HepG2 (cell line): Measurements from ENCODE around the gene COBLL1. TPM values are rescaled to one million over a fixed set of nuclear protein-coding genes. Genes with fewer than 3 reads are reported as not detected.

Experiments used
- CEBPB ChIP-seq: IDR thresholded peaks from 2 replicates; pipeline ENCODE4 v1.6.1; 2011; ENCODE audit warnings: low read depth, low read length, improper control_type of control experiment, borderline replicate concordance
- CEBPG ChIP-seq: IDR thresholded peaks from 2 replicates; pipeline ENCODE4 v1.6.1; 2016
- CREM ChIP-seq, 2 experiments: sonication (generic) in 1 of 2; formaldehyde crosslinking in 1 of 2; IDR thresholded peaks; 2 replicates each; pipeline versions ENCODE4 v1.4.0 to v1.6.1; 2016 to 2020; ENCODE audit warnings: antibody characterized with exemption in 1 of 2, mild to moderate bottlenecking in 1 of 2, missing genetic modification reagents in 1 of 2
- ELF3 ChIP-seq: IDR thresholded peaks from 2 replicates; pipeline ENCODE4 v1.6.1; 2016; ENCODE audit warnings: missing genetic modification reagents, missing compliant biosample characterization
- FOSL2 ChIP-seq: sonication (generic); formaldehyde crosslinking; IDR thresholded peaks from 2 replicates; pipeline ENCODE4 v1.4.0; 2020; ENCODE audit warnings: missing genetic modification reagents
- FOXA1 ChIP-seq, 2 experiments: fragments of 450-650 bp in 1 of 2; sonication (generic) in 1 of 2; formaldehyde crosslinking in 1 of 2; IDR thresholded peaks; 2 replicates each; pipeline versions ENCODE4 v1.4.0 to v1.6.1; 2016 to 2020; ENCODE audit warnings: missing genetic modification reagents in 1 of 2
- FOXA3 ChIP-seq: IDR thresholded peaks from 2 replicates; pipeline ENCODE4 v1.6.1; 2016; ENCODE audit warnings: missing genetic modification reagents, missing compliant biosample characterization
- HNF4A ChIP-seq: sonication (generic); formaldehyde crosslinking; IDR thresholded peaks from 2 replicates; pipeline ENCODE4 v1.4.0; 2020; ENCODE audit warnings: missing genetic modification reagents
- HNRNPLL ChIP-seq: fragments of 200-400 bp; formaldehyde crosslinking; IDR thresholded peaks from 2 replicates; pipeline ENCODE4 v1.6.1; 2017; ENCODE audit warnings: mild to moderate bottlenecking, low read depth, low read length; ENCODE audit not compliant: poor library complexity, severe bottlenecking
- MED1 ChIP-seq: sonication (generic); formaldehyde crosslinking; IDR thresholded peaks from 2 replicates; pipeline ENCODE4 v1.4.0; 2020; ENCODE audit warnings: missing genetic modification reagents
- NFRKB ChIP-seq: fragments of 450-650 bp; IDR thresholded peaks from 2 replicates; pipeline ENCODE4 v1.6.1; 2017
- POGZ ChIP-seq: sonication (generic); formaldehyde crosslinking; IDR thresholded peaks from 2 replicates; pipeline ENCODE4 v1.4.0; 2020; ENCODE audit warnings: mild to moderate bottlenecking, missing genetic modification reagents
- SIN3A ChIP-seq: IDR thresholded peaks from 2 replicates; pipeline ENCODE4 v1.6.1; 2011; ENCODE audit warnings: low read depth, mild to moderate bottlenecking, control low read depth, low read length, borderline replicate concordance
- SOX13 ChIP-seq, 3 experiments: fragments of 450-650 bp in 1 of 3; sonication (generic) in 1 of 3; formaldehyde crosslinking in 1 of 3; IDR thresholded peaks in 2 of 3; conservative IDR thresholded peaks in 1 of 3; 2 replicates each; pipeline versions ENCODE4 v1.5.0 to v1.6.1; 2016 to 2020; ENCODE audit warnings: antibody characterized with exemption in 1 of 3, mild to moderate bottlenecking in 1 of 3, missing compliant biosample characterization in 1 of 3, missing genetic modification reagents in 1 of 3, moderate library complexity in 1 of 3
- TCF7 ChIP-seq: sonication (generic); IDR thresholded peaks from 2 replicates; pipeline ENCODE4 v1.6.1; 2016; ENCODE audit warnings: antibody characterized with exemption, low read depth
- ZNF292 ChIP-seq: sonication (generic); formaldehyde crosslinking; IDR thresholded peaks from 2 replicates; pipeline ENCODE4 v1.8.1; 2022; ENCODE audit warnings: mild to moderate bottlenecking, low read depth, missing genetic modification reagents, borderline replicate concordance
- ZNF614 ChIP-seq: IDR thresholded peaks from 2 replicates; pipeline ENCODE4 v1.6.1; 2018; ENCODE audit warnings: missing biosample characterization, missing genetic modification reagents, inconsistent platforms, borderline replicate concordance
- ZNF644 ChIP-seq: IDR thresholded peaks from 2 replicates; pipeline ENCODE4 v1.6.1; 2016; ENCODE audit warnings: low read depth
- ZSCAN25 ChIP-seq: sonication (generic); formaldehyde crosslinking; IDR thresholded peaks from 2 replicates; pipeline ENCODE4 v1.8.0; 2022; ENCODE audit warnings: mild to moderate bottlenecking, missing genetic modification reagents
- polyA plus RNA-seq, 8 experiments: library from polyadenylated mRNA; depleted of rRNA in 3 of 8; stranded (reverse) in 7 of 8; unstranded in 1 of 8; fragments of >200 nt; fragmentation: Illumina TruSeq in 4 of 8; extraction: Trizol in 4 of 8; gene quantifications; 2 replicates each; pipeline versions ENCODE4 v1.2.1 to v1.2.3, GENCODE V29; 2011 to 2016; ENCODE audit warnings: low read depth in 4 of 8, missing spikeins in 1 of 8, mixed read lengths in 1 of 8; ENCODE audit not compliant: insufficient read depth in 1 of 8
- total RNA-seq, 5 experiments: library from RNA; depleted of rRNA; stranded (reverse); fragments of >200 nt; fragmentation: Illumina TruSeq; extraction: Trizol; gene quantifications; 2 replicates each; pipeline ENCODE4 v1.2.3, GENCODE V29; 2016; ENCODE audit warnings: low read depth in 1 of 5
- TF ChIP-seq, protein P1 (sequence below): sonication (generic); formaldehyde crosslinking; IDR thresholded peaks from 2 replicates; pipeline ENCODE4 v1.5.1; 2020; ENCODE audit warnings: missing genetic modification reagents, mild to moderate bottlenecking, borderline replicate concordance
- TF ChIP-seq, protein P2 (sequence below): sonication (generic); formaldehyde crosslinking; IDR thresholded peaks from 2 replicates; pipeline ENCODE4 v1.5.1; 2020; ENCODE audit warnings: missing genetic modification reagents, mild to moderate bottlenecking, borderline replicate concordance
- TF ChIP-seq, protein P3 (sequence below): sonication (generic); formaldehyde crosslinking; IDR thresholded peaks from 2 replicates; pipeline ENCODE4 v1.5.0; 2020; ENCODE audit warnings: mild to moderate bottlenecking, missing genetic modification reagents
- TF ChIP-seq, protein P4 (sequence below): IDR thresholded peaks from 2 replicates; pipeline ENCODE4 v1.6.1; 2016; ENCODE audit warnings: low read depth

COBLL1 gene
- total and polyA plus RNA-seq, 2 of the 13 experiments (the other 11 are each of a cell fraction or from before 2014, with no cell fraction given), result 32.6 to 86.8 TPM

DNA sequence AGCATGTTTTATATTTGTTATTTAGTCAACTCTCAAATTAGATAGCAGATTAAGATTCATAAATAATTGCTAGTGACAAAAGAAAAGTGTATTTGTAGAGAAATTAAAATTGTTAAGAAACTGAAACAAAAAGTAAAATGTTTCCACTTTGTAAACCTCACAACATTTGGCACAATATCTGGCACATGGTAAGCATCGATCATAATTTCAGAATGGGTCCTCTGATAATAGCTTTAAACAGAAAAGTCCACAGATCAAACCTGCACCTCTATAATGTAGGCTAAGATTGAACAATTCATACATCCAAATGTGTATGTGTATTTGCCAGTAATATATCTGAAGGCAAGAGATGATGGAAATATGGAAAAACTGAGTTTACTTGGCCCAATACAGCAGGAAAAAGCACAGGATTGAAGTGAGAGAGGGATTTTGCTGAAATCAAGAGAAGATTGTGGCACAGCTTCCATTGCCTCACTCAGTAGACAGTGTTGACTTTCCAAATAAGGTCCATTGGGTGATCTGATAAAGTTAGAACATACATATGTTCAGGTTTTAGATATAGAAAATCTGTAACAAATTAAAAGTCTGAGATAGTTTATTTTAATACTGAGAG, 39.4 kb downstream of the COBLL1 start (continued):
- no peak for TF ChIP-seq ELF3
- TF ChIP-seq FOXA1 (IDR thresholded peaks at IDR 0.05), result no peak
- TF ChIP-seq FOXA1 (CRISPR knock-in tag; IDR thresholded peaks at IDR 0.05), result peak; percentile 68
- no peak for TF ChIP-seq SOX13 (IDR thresholded peaks at IDR 0.05)
- TF ChIP-seq SOX13 (CRISPR knock-in tag; conservative IDR thresholded peaks at IDR 0.05 in 1 of 2, IDR thresholded peaks at IDR 0.05 in 1 of 2), result 0 out of 4 replicates have a peak, but pooled peaks of 1 of the 2 experiments have one; percentile 15
- TF ChIP-seq ZNF614 (CRISPR knock-in tag), result 0 out of 2 replicates have a peak, but pooled peaks have one; percentile 29
- no peak for TF ChIP-seq SIN3A
- TF ChIP-seq, protein P1, sequence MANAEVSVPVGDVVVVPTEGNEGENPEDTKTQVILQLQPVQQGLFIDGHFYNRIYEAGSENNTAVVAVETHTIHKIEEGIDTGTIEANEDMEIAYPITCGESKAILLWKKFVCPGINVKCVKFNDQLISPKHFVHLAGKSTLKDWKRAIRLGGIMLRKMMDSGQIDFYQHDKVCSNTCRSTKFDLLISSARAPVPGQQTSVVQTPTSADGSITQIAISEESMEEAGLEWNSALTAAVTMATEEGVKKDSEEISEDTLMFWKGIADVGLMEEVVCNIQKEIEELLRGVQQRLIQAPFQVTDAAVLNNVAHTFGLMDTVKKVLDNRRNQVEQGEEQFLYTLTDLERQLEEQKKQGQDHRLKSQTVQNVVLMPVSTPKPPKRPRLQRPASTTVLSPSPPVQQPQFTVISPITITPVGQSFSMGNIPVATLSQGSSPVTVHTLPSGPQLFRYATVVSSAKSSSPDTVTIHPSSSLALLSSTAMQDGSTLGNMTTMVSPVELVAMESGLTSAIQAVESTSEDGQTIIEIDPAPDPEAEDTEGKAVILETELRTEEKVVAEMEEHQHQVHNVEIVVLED (CRISPR knock-in tag), result no peak
- TF ChIP-seq FOSL2, result no peak
- TF ChIP-seq, protein P2, sequence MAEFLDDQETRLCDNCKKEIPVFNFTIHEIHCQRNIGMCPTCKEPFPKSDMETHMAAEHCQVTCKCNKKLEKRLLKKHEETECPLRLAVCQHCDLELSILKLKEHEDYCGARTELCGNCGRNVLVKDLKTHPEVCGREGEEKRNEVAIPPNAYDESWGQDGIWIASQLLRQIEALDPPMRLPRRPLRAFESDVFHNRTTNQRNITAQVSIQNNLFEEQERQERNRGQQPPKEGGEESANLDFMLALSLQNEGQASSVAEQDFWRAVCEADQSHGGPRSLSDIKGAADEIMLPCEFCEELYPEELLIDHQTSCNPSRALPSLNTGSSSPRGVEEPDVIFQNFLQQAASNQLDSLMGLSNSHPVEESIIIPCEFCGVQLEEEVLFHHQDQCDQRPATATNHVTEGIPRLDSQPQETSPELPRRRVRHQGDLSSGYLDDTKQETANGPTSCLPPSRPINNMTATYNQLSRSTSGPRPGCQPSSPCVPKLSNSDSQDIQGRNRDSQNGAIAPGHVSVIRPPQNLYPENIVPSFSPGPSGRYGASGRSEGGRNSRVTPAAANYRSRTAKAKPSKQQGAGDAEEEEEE, result no peak
- TF ChIP-seq MED1, result 0 out of 2 replicates have a peak, but pooled peaks have one; percentile 15
- TF ChIP-seq ZNF292 (CRISPR knock-in tag), result no peak
- TF ChIP-seq POGZ (CRISPR knock-in tag), result peak; percentile 57
- peak; percentile 71 for TF ChIP-seq CEBPG (CRISPR knock-in tag)
- no peak for TF ChIP-seq TCF7
- TF ChIP-seq, protein P3, sequence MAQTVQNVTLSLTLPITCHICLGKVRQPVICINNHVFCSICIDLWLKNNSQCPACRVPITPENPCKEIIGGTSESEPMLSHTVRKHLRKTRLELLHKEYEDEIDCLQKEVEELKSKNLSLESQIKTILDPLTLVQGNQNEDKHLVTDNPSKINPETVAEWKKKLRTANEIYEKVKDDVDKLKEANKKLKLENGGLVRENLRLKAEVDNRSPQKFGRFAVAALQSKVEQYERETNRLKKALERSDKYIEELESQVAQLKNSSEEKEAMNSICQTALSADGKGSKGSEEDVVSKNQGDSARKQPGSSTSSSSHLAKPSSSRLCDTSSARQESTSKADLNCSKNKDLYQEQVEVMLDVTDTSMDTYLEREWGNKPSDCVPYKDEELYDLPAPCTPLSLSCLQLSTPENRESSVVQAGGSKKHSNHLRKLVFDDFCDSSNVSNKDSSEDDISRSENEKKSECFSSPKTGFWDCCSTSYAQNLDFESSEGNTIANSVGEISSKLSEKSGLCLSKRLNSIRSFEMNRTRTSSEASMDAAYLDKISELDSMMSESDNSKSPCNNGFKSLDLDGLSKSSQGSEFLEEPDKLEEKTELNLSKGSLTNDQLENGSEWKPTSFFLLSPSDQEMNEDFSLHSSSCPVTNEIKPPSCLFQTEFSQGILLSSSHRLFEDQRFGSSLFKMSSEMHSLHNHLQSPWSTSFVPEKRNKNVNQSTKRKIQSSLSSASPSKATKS (CRISPR knock-in tag), result no peak
- no peak for TF ChIP-seq HNRNPLL
- TF ChIP-seq ZSCAN25 (CRISPR knock-in tag), result no peak
- TF ChIP-seq ZNF644 (CRISPR knock-in tag), result peak; percentile 90
- TF ChIP-seq NFRKB, result no peak
- TF ChIP-seq, protein P4, sequence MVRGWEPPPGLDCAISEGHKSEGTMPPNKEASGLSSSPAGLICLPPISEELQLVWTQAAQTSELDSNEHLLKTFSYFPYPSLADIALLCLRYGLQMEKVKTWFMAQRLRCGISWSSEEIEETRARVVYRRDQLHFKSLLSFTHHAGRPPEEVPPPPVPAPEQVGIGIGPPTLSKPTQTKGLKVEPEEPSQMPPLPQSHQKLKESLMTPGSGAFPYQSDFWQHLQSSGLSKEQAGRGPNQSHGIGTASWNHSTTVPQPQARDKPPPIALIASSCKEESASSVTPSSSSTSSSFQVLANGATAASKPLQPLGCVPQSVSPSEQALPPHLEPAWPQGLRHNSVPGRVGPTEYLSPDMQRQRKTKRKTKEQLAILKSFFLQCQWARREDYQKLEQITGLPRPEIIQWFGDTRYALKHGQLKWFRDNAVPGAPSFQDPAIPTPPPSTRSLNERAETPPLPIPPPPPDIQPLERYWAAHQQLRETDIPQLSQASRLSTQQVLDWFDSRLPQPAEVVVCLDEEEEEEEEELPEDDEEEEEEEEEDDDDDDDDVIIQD, result peak; percentile 94
- no peak for TF ChIP-seq CREM (IDR thresholded peaks at IDR 0.05)
- no peak for TF ChIP-seq CREM (CRISPR knock-in tag; IDR thresholded peaks at IDR 0.05)
- TF ChIP-seq FOXA3 (CRISPR knock-in tag), result peak; percentile 72
- TF ChIP-seq CEBPB, result peak; percentile 52; the same call in 1 of the 2 replicates
- TF ChIP-seq HNF4A (CRISPR knock-in tag), result peak; percentile 41; the same call in 1 of the 2 replicates
